Liver (tissue), 9 donors: ENCODE data around the gene STX16. TPM values are rescaled to one million over a fixed set of nuclear protein-coding genes. Genes with fewer than 3 reads are reported as not detected.

ENCODE experiments used
- DNase-seq: peaks from one replicate; pipeline ENCODE4 v3.0.0-alpha.2; 2017; ENCODE audit warnings: low spot score
- H3K27ac ChIP-seq, 2 donors: one replicate each; pipeline ENCODE4 v1.7.0; 2013; ENCODE audit warnings: inconsistent platforms in 2 of 2, low read length in 2 of 2, control low read depth in 1 of 2, low read depth in 1 of 2, mild to moderate bottlenecking in 1 of 2
- H3K27me3 ChIP-seq, 4 donors: one replicate each; pipeline versions ENCODE4 v1.6.1 to v1.7.0; 2013; ENCODE audit warnings: low read length in 3 of 4, inconsistent platforms in 1 of 4, mild to moderate bottlenecking in 1 of 4, moderate library complexity in 1 of 4; ENCODE audit not compliant: control insufficient read depth in 4 of 4, insufficient read depth in 4 of 4
- H3K36me3 ChIP-seq, 4 donors: one replicate each; pipeline versions ENCODE4 v1.6.1 to v1.7.0; 2013; ENCODE audit warnings: low read length in 3 of 4, mild to moderate bottlenecking in 3 of 4, low read depth in 1 of 4, moderate library complexity in 1 of 4; ENCODE audit not compliant: control insufficient read depth in 4 of 4, insufficient read depth in 3 of 4
- H3K4me1 ChIP-seq, 4 donors: one replicate each; pipeline versions ENCODE4 v1.6.1 to v1.7.0; 2013; ENCODE audit warnings: low read length in 3 of 4, mild to moderate bottlenecking in 3 of 4, moderate library complexity in 1 of 4; ENCODE audit not compliant: control insufficient read depth in 4 of 4, insufficient read depth in 4 of 4
- H3K4me3 ChIP-seq, 3 donors: one replicate each; pipeline versions ENCODE4 v1.6.1 to v1.7.0; 2013; ENCODE audit warnings: low read length in 3 of 3, control low read depth in 1 of 3, low read depth in 1 of 3, mild to moderate bottlenecking in 1 of 3
- H3K9ac ChIP-seq, 2 donors: one replicate each; pipeline ENCODE4 v1.7.0; 2013; ENCODE audit warnings: low read length in 2 of 2, mild to moderate bottlenecking in 2 of 2, moderate library complexity in 2 of 2, control low read depth in 1 of 2, low read depth in 1 of 2
- H3K9me3 ChIP-seq, 4 donors: one replicate each; pipeline versions ENCODE4 v1.6.1 to v1.7.0; 2013; ENCODE audit warnings: low read length in 3 of 4; ENCODE audit not compliant: control insufficient read depth in 4 of 4
- EGR1 ChIP-seq, 2 donors: IDR thresholded peaks; 2 replicates each; pipeline ENCODE4 v1.6.1; 2016 to 2018; ENCODE audit warnings: antibody characterized with exemption in 2 of 2, low read depth in 2 of 2
- FOXA2 ChIP-seq: IDR thresholded peaks from 2 replicates; pipeline ENCODE4 v1.6.1; 2016; ENCODE audit warnings: antibody characterized with exemption
- GABPA ChIP-seq, 2 donors: IDR thresholded peaks in 1 of 2; conservative IDR thresholded peaks in 1 of 2; 2 replicates each; pipeline ENCODE4 v1.6.1; 2016; ENCODE audit warnings: antibody characterized with exemption in 2 of 2, mild to moderate bottlenecking in 1 of 2, moderate library complexity in 1 of 2
- HNF4A ChIP-seq, 2 donors: conservative IDR thresholded peaks; 2 replicates each; pipeline ENCODE4 v1.6.1; 2016; ENCODE audit warnings: antibody characterized with exemption in 2 of 2, mild to moderate bottlenecking in 2 of 2
- HNF4G ChIP-seq: IDR thresholded peaks from 2 replicates; pipeline ENCODE4 v1.6.1; 2016; ENCODE audit warnings: antibody characterized with exemption
- NR2F2 ChIP-seq: IDR thresholded peaks from 2 replicates; pipeline ENCODE4 v1.6.1; 2016; ENCODE audit warnings: antibody characterized with exemption
- RXRA ChIP-seq, 2 donors: IDR thresholded peaks; 2 replicates each; pipeline ENCODE4 v1.6.1; 2017 to 2018; ENCODE audit warnings: antibody characterized with exemption in 2 of 2, mild to moderate bottlenecking in 1 of 2
- TAF1 ChIP-seq: conservative IDR thresholded peaks from 2 replicates; pipeline ENCODE4 v1.6.1; 2016; ENCODE audit warnings: antibody characterized with exemption, mild to moderate bottlenecking
- YY1 ChIP-seq: IDR thresholded peaks from 2 replicates; pipeline ENCODE4 v1.6.1; 2016; ENCODE audit warnings: antibody characterized with exemption, mild to moderate bottlenecking
- WGBS: extraction: QIAGEN DNeasy Blood & Tissue Kit; methylation state at CpG from one replicate; pipeline ENCODE4 v1.1.7; 2013; 5-methylcytosine and 5-hydroxymethylcytosine counted together
- polyA plus RNA-seq, 2 donors: library from polyadenylated mRNA; stranded (reverse) in 1 of 2; unstranded in 1 of 2; fragments of 200-250 nt in 1 of 2; fragments of >200 nt in 1 of 2; fragmentation: Nextera tagmentation in 1 of 2; extraction: Ambion mirVana in 1 of 2; gene quantifications; one replicate each; pipeline versions ENCODE4 v1.2.1 to v1.2.3, GENCODE V29; 2013 to 2015
- total RNA-seq, 2 donors: library from RNA; depleted of rRNA; stranded (reverse); fragments of >200 nt; gene quantifications; one replicate each; pipeline ENCODE4 v1.2.3, GENCODE V29; 2014
- TF ChIP-seq, protein P1 (sequence below): IDR thresholded peaks from 2 replicates; pipeline ENCODE4 v1.6.1; 2016; ENCODE audit warnings: antibody characterized with exemption, mild to moderate bottlenecking
- TF ChIP-seq, protein P2 (sequence below): IDR thresholded peaks from 2 replicates; pipeline ENCODE4 v1.6.1; 2016; ENCODE audit warnings: antibody characterized with exemption
- TF ChIP-seq, protein P3 (sequence below): fragments of 150-350 bp; IDR thresholded peaks from 2 replicates; pipeline ENCODE4 v1.5.1; 2017; ENCODE audit warnings: improper control_type of control experiment, low read depth, low read length; ENCODE audit not compliant: missing input control
- TF ChIP-seq, protein P4 (sequence below): IDR thresholded peaks from 2 replicates; pipeline ENCODE4 v1.6.1; 2016; ENCODE audit warnings: antibody characterized with exemption
- donor health status: healthy.
- donor health status: healthy.
- donor health status: healthy.
- donor health status: healthy.
- donor health status: healthy.

The STX16 gene
- total and polyA plus RNA-seq, 4 donors, result 8.5 to 32.5 (median 16.6) TPM

DNA sequence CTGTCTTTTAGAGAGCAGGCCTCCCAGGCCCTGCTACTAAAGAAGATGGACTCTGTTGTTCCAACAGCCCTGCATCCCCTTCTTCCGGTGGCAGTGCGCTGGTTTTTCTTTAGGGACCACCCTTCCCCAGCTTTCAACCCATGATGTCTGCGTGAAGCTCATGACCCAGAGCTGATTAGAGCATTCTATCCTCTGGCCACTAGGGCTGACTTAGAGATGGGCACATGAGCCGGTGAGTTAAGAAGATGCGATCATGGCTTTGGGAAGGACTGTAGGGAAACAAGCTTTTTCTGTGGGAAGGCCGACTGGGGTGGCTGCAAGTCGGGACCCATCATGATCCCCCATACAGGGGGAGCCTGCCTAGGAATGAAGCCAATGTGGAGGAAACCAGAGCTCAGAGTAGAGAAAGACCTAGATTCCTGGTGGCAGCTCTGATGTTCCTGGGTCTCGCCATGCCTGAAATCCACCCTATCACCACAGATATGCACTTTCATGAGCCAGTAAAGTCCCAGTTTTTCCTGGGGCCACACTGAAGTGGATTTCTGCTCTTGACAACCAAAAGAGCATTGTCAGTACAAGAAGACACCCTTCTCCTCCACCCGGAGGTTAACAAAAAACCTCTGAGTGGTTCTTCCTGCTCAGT is 29.1 kb upstream of the STX16 start:
- no peaks in the 10 kb centered on the region for H3K36me3 ChIP-seq
- H3K27me3 ChIP-seq, result no peaks in the 10 kb centered on the region
- 90% methylated on average over 9 of the region's 9 CpGs for WGBS
- no peak overlapping the region for H3K4me3 ChIP-seq
- DNase-seq, result no peak
- no peaks in the 10 kb centered on the region for H3K4me1 ChIP-seq
- H3K9me3 ChIP-seq, result peaks cover 0 to 4% (median 3%) of the 10 kb centered on the region in 4 donors
- TF ChIP-seq RXRA (IDR thresholded peaks at IDR 0.05) (no peak), TAF1 (no peak), HNF4G (no peak), HNF4A (conservative IDR thresholded peaks at IDR 0.05) (no peak), EGR1 (IDR thresholded peaks at IDR 0.05; ENCODE audit: low read depth in 2 of 2) (no peak), GABPA (IDR thresholded peaks at IDR 0.05 in 1 of 2, conservative IDR thresholded peaks at IDR 0.05 in 1 of 2) (no peak), FOXA2 (no peak), NR2F2 (no peak), YY1 (no peak)
- TF ChIP-seq, protein P1, sequence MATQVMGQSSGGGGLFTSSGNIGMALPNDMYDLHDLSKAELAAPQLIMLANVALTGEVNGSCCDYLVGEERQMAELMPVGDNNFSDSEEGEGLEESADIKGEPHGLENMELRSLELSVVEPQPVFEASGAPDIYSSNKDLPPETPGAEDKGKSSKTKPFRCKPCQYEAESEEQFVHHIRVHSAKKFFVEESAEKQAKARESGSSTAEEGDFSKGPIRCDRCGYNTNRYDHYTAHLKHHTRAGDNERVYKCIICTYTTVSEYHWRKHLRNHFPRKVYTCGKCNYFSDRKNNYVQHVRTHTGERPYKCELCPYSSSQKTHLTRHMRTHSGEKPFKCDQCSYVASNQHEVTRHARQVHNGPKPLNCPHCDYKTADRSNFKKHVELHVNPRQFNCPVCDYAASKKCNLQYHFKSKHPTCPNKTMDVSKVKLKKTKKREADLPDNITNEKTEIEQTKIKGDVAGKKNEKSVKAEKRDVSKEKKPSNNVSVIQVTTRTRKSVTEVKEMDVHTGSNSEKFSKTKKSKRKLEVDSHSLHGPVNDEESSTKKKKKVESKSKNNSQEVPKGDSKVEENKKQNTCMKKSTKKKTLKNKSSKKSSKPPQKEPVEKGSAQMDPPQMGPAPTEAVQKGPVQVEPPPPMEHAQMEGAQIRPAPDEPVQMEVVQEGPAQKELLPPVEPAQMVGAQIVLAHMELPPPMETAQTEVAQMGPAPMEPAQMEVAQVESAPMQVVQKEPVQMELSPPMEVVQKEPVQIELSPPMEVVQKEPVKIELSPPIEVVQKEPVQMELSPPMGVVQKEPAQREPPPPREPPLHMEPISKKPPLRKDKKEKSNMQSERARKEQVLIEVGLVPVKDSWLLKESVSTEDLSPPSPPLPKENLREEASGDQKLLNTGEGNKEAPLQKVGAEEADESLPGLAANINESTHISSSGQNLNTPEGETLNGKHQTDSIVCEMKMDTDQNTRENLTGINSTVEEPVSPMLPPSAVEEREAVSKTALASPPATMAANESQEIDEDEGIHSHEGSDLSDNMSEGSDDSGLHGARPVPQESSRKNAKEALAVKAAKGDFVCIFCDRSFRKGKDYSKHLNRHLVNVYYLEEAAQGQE, result no peak
- TF ChIP-seq, protein P2, sequence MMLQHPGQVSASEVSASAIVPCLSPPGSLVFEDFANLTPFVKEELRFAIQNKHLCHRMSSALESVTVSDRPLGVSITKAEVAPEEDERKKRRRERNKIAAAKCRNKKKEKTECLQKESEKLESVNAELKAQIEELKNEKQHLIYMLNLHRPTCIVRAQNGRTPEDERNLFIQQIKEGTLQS, result no peak
- TF ChIP-seq, protein P3, sequence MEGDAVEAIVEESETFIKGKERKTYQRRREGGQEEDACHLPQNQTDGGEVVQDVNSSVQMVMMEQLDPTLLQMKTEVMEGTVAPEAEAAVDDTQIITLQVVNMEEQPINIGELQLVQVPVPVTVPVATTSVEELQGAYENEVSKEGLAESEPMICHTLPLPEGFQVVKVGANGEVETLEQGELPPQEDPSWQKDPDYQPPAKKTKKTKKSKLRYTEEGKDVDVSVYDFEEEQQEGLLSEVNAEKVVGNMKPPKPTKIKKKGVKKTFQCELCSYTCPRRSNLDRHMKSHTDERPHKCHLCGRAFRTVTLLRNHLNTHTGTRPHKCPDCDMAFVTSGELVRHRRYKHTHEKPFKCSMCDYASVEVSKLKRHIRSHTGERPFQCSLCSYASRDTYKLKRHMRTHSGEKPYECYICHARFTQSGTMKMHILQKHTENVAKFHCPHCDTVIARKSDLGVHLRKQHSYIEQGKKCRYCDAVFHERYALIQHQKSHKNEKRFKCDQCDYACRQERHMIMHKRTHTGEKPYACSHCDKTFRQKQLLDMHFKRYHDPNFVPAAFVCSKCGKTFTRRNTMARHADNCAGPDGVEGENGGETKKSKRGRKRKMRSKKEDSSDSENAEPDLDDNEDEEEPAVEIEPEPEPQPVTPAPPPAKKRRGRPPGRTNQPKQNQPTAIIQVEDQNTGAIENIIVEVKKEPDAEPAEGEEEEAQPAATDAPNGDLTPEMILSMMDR, result no peak
- H3K27ac ChIP-seq, result no peak overlapping the region
- no peak overlapping the region for H3K9ac ChIP-seq

DNA sequence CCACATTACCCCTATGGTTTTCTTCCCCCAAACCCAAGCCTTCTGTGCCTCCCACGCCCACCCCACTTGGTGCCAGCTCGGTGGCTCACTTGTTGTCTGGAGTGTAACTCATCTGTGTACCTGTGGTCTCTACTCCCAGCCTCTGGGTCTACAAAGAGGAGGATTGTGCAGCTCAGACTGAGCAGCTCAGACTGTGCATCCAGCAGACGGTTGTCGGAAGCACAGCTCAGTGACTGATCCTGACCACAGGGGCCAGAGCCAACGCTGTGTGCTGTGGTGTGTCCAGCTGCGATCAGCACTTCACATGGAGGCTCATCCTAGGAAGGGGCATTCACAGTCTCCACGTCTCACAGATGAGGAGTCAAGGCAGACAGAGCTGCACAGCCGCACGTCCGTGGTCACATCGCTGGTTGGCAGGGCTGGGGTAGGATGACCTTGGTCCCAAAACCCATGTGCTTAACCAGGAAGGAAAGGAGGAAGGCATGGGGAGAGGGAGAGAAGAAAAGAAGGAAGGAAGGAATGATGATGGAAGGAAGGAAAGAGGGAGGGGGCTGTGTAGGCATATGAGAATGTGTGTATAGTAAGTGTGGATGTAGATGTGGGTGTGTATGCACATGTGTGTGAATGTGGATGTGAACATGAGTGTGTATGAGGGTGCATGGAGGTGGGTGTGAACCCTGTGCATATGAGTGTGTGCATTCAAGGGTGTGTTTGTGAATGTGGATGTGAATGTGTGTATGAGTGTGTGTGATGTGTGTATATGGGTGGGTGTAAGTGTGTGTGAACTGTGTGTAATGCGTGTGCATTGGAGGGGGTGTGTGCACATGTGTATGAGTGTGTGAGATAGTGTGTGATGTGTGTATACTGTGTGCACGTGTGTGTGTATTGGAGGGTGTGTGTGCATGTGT is 28.2 kb upstream of the STX16 start:
- no peak for DNase-seq
- no peaks in the 10 kb centered on the region for H3K27me3 ChIP-seq
- H3K36me3 ChIP-seq, result no peaks in the 10 kb centered on the region
- no peak overlapping the region for H3K9ac ChIP-seq
- H3K9me3 ChIP-seq, result no peaks in the 10 kb centered on the region
- H3K4me1 ChIP-seq, result no peaks in the 10 kb centered on the region
- no peak overlapping the region for H3K27ac ChIP-seq
- TF ChIP-seq, protein P1, result no peak
- TF ChIP-seq, protein P3, result no peak
- TF ChIP-seq, protein P4, sequence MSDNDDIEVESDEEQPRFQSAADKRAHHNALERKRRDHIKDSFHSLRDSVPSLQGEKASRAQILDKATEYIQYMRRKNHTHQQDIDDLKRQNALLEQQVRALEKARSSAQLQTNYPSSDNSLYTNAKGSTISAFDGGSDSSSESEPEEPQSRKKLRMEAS, result no peak
- TF ChIP-seq HNF4A (conservative IDR thresholded peaks at IDR 0.05) (no peak), TAF1 (no peak), GABPA (IDR thresholded peaks at IDR 0.05 in 1 of 2, conservative IDR thresholded peaks at IDR 0.05 in 1 of 2) (no peak)
- WGBS, result 86% methylated on average over 13 of the region's 13 CpGs
- no peak overlapping the region for H3K4me3 ChIP-seq
